ENCODE measurements around the gene CBFA2T2.
A peak's percentile ranks its signal among the peaks of the same experiment; 100 is the strongest.

Gene CBFA2T2

DNA sequence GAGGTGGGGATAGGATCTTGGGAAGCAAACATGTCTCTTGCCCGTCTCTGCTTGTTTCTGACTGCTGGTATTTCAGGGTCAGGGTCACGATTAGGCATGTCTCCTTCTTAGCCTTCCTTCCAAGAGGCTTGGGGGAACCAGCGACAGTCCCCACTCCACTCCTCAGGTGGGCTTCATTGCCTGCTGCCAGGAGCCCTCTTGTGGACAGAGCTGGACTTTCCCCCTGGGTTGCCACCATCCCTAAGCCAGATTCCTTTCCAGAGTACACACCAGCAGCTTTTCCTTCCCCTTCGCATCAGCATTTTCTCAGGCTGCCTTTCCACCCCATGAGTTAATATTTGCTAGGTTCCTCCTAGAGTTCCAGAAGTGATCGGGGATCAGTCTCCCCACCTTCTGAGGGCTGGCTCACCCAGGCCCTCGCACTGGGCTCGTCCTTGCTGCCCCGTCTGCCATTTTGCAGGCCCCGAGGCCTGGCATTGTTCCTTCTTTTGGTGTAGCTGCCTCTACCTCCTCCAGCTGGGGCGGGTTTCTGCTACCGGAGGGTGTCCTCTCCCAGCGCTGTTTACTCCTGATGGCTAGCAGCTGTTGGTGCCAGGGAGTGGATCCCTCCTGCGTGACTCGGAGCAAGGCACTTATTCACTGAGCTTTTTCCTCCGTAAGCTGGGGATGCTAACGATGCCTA lies 163.5 kb downstream of the CBFA2T2 start:
- peak; percentile 72 for DNase-seq (ENCODE audit: low spot score)

DNA sequence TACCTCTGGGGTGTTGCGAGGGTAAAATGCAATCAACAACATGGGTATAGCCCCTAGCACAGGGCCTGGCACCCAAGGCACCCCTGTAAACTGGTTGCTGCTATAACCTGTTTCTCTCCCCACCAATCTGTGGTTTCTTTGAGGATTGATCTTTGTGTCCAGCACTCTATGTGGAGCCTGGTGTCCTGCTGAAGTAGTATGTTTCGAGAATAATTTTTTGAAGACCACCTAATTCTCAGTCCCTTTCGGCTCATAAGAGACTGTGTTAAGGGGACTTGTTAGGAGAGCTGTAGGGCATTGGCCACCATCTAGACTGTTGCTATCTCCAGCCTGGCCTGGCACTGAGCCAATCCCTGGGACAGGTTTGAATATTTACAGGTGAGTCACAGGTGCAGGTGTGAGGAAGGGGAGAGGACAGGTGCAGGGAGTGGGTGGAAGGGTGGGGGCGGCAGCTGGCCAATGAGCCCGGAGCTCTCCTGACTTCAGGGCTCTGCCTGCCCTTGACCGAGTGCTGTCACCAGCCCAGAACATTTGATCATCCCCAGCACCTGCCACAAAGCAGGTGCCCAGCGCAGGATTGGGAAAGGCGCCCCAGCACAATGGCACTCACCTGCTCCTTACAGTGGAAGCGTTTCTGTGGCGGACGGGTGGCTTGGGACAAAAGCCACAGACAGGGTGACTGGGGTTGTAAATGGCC lies 164.2 kb downstream of the CBFA2T2 start:
- DNase-seq (ENCODE audit: low spot score): no peak

DNA sequence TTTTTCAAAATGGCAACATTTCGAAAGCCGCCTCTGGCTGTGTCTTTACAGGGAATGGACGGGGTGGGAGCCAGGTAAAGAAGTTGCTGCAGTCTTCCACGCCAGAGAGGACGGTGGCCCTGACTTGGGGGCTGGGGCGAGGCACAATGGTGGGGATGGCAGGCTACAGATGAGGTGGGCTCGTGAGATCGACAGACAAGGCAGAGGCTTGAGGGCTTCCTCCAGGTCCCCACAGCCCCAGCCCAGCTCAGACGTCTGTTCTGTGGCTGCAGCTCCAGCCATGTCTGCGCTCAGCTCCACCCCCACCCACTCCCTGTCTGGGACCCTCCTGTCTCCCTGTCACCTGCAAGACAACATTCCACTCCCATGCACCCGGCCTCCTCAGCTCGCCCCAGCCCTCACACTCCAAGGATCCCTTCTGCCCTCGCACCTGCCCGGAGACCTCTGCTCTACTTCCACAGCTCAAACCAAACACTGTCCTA lies 164.8 kb downstream of the CBFA2T2 start:
- no peak for DNase-seq (ENCODE audit: low spot score)

DNA sequence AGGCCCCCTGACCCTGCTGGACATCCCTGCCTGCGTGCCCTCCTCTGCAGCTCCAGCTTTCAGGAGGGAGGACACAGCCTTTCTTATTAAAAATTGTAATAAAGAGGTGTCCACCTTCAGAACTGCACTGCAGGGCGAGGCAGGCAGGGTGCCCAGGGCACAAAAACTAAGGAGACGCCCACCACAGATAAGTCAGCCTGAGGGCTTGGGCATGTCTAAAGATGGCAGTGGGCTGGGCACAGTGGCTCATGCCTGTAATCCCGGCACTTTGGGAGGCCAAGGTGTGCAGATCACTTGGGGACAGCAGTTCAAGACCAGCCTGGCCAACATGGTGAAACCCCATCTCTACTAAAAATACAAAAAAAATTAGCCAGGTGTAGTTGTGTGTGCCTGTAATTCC lies 165.3 kb downstream of the CBFA2T2 start:
- no peak for DNase-seq (ENCODE audit: low spot score)

DNA sequence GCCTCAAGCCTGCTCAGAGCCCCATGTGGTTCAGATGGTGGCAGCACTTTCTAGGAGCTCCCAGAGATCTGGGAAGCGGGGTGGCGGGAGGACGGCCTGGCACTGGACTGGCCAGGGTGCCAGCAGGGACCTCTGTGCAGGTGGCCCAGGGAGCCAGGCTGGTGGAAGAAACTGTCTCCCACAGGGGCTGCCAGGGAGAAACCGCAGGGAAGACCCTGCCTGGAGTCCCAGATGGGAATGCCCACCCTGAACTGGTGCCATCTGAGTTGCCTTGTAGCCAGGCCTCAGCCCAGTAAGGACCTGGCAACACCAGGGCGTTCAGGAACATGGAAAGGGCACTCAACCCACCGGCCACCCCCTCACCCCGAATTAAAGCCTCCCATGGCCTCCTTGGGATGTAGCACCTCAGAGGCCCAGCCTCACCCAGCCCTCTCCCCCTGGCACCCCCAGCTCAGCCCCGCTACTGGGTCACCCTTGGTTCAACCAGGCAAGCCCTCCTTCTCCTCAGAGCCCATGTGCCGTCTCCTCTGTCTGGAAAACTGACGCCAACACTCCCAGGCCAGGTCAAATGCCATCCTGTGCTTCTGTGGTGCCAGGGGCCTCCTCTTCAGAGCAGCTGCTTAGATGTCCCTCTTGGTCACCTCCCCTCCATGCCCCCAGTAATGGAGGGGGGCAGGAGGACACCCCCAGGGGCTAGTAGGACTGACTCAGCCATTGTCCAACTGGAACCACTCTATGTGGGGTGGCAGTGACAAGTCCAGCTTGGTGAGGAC lies 166.3 kb downstream of the CBFA2T2 start:
- no peak for DNase-seq (ENCODE audit: low spot score)

DNA sequence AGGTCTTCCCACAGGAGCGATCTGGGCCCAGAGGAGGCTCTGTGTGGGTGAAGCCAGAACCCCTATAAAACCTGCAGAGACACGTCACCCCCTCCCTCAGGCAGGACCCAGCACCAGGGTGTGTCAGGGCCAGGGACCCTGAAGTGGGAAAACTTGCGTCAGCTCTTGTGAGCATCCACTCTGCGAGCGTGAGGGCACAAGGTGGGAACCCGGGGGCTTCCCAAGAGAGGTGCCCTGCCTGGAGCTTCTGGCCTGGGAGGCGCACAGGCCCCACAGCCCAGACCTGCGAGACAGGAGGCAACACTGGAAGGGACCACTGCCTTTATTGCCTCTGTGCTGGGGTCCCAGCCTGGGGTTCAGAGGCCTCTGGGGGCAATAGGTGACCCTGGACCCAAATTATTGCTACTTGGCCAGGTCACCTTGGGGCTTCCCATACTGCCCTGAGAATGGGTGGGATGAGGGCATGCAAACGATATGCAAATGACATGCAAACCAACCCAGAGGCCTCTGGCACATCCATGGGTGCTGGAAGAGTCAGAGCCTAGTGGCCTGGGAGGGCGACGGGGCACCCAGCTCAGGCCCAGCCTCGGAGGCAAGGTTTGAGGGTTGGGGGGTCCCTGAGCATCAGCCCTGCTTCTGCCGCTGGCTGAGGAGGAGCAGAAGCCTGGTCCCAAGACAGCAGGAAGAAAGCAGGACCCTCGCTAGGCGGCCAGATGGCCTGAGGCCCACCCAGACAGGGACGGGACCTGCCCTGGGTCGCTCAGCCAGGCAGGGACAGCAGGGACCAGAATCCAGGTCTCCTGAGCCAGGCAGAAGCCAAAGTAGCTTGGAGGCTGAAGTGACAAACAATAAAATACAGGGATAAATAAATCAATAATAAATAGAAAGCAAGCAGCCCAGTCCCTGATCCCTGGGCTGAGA lies 167.1 kb downstream of the CBFA2T2 start:
- no peak for DNase-seq (ENCODE audit: low spot score)

DNA sequence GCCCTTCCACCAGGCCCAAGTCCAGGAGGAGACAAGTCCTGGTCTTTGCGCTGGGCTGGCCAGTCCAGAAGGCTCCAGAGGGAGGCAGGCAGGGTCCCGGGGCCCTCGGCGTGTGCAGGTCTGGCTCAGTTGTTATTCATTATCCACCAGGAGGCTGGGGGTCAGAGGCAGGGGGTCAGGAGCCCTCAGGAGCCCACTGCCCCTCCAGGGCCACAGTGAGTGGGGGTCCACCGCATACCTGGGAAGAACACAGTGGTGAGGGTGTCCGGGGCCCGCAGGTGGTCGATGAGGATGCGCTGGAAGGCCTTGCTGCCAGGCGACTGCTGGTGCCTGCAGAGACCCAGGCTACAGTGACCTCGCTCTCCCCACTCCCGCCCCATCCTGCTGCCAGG lies 167.8 kb downstream of the CBFA2T2 start:
- DNase-seq (ENCODE audit: low spot score): no peak

DNA sequence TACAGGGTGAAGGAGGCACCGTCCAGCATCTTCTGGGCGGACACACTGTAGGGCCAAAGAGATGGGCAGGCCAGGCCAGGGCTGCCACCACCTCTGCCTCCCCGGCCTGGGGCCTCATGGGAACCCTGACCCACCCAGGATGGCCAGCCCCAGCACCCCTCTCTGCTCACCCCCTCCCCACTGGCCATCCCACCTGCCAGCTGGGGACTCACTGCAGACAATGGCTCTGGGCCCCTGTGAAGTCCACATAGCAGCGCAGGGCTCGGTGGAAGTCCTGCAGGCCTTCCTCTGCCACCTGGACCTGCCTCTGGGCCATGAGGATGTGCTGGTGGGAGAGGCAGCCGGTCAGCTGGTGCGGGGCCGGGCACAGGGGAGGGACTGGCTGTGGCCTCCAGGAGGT lies 168.6 kb downstream of the CBFA2T2 start:
- DNase-seq (ENCODE audit: low spot score): no peak

DNA sequence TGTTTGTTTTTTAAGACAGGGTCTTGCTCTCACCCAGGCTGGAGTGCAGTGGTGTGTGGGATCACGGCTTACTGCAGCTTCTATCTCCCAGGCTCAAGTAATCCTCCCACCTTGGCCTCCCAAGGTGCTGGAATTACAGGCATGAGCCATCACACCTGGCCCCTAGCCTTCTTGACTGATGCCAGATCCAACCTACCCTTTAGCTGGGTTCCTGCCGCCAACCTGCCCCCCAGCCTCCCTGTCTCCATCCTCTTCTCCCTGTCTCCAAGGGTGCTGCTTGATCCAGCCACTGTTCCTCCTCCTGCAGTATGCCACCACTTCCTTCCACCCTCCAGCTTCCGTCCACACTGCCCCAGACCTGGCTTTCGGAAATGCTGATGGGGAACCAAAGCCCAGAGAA lies 169.0 kb downstream of the CBFA2T2 start:
- no peak for DNase-seq (ENCODE audit: low spot score)

DNA sequence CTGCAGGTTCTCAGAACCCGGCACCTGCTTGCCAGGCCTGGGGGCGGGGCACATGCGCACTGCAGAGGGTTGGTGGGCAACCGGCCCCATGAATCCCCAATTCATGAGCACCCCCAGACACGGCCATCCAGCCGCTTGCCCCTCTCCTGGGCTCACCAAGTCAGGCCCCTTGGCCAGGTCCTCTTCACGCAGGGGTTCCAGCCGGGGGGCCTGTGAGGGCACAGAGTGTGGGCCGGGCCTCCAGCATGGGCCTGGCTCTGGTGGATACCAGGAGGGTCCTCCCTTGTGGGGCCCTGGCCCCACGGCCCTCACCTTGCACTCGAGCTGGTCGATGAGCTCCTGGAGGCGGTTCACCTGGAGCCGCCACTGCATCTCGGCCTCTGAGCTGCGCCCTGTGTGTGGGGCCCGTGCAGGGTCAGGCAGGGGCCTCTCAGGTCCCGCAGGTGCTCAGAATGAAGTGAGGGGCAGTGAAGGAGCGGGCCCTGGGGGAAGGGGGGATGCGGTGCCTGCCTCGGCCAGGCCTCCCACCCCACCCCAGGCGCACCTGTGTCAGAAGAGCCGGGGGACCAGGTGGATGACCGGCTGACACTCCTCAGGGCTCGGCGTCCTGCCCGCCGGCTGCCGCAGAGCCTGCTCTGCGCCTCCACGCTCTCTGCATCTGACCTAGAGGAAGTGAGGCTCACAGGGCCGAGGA lies 169.6 kb downstream of the CBFA2T2 start:
- DNase-seq (ENCODE audit: low spot score): no peak

DNA sequence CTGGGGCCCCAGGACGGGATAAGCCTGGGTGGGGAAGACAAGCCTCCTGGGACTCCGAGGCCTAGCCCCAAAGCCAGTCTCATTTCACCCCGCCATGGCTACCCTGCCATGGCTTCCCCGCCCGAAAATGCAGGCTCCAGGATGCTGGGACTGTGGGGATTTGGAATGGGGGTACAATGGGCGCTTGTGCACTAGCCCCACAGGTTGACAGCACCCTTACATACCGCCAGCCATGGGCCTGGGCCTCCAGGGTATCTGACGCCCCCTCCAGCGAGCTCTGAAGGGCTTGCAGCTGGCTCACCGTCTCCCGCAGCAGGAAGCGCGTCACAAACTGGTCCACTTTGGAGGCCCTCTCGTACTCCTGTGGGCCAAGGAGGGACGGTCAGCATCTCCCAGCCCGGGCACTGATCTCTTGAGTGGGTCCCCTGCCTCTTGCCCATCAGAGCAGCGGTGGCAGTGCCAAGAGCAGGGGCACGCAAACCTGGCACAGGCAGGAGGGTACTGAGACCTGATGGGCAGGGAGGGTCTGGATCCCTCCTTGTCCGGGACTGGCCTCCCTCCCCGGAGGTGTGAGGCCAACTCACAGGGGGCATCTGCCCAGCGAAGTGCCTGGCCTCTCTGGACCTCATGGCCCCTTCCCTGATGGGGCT lies 170.3 kb downstream of the CBFA2T2 start:
- DNase-seq (ENCODE audit: low spot score): no peak

DNA sequence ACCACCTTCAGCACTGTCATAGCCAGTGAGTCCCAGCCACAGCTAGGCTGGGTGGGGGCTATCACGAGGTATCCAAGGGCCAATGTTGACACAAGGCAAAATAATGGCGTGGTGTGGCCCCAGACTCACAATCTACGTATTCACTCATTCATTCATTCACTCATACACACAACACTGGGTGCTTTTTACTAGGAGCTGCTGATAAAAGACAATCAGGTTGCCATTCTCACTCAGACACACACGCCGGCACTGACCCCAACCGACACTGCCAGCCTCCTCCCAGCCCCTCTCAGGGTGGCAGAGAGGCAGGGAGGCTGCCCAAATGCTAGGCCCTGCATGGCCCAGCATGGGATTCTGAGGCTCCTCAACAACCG lies 170.8 kb downstream of the CBFA2T2 start:
- no peak for DNase-seq (ENCODE audit: low spot score)

DNA sequence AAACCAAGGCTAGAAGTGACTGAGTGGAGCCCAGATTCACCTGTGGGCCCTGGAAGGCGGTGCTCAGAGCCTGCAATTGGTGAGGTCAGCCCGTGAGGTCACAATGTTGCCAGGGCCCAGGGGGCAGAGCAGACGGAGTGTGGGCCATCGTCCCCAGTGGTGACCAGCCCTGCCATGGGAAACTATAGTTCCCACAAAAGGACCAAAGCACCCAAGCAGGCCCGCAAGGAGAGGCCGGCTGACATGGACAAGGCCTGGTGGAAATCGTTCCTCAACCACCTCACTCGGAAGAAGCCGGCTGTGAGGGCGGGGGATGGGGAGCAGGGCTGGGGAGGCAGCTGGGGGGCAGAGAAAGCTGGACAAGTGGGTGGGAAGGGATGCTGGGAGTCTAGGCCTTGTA lies 172.3 kb downstream of the CBFA2T2 start, which contains the start of gene C20orf144:
TSS of gene C20orf144 (plus strand) at position 156 of the 400 bp plus-strand sequence. CDS start at position 175, 19 bp downstream.
- no peak for DNase-seq (ENCODE audit: low spot score)

DNA sequence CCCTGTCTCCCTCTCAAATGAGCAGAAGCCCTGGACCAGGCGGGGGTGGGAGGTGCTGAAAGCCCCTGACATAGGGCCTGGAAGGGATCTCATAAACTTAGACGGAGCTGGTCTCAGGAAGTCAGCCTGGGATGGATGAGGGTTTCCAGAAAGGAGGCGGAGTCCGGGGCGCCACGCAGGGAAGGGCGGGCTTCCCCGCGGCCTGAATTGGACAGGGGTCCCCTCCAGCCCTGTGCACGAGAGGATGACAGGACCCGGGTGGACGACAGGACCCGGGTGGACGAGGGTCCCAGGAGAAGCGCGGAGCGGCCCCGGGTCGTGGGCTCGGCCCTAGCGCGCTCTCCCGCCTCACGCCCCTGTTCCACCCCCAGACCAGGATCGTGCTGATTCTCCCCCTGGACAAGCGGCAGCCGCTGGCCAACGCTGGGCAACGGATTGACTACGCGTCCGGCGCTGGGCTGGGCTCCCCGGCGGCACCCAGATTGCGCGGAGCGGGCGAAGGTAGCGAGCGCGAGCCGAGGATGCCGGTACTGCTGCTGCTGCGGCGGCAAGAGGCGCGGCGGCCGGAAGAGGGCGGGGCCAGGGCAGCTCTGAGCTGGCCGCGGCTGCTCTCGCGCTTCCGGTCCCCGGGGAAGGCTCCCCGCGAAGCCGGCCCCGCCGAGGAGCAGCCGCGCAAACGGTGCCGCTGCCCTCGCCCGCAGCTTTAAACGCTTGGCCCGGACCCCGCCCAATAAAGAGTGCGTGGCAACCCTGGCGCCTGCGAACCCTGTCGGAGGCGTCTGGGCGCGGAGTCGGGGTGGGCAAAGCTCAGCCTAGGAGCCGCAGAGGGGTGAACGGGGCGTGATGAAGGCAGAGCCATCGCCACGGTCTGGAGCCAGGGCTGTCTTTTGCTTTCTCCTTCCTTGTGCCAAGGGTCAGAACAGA lies 173.5 kb downstream of the CBFA2T2 start:
- DNase-seq (ENCODE audit: low spot score): peak; percentile 58

DNA sequence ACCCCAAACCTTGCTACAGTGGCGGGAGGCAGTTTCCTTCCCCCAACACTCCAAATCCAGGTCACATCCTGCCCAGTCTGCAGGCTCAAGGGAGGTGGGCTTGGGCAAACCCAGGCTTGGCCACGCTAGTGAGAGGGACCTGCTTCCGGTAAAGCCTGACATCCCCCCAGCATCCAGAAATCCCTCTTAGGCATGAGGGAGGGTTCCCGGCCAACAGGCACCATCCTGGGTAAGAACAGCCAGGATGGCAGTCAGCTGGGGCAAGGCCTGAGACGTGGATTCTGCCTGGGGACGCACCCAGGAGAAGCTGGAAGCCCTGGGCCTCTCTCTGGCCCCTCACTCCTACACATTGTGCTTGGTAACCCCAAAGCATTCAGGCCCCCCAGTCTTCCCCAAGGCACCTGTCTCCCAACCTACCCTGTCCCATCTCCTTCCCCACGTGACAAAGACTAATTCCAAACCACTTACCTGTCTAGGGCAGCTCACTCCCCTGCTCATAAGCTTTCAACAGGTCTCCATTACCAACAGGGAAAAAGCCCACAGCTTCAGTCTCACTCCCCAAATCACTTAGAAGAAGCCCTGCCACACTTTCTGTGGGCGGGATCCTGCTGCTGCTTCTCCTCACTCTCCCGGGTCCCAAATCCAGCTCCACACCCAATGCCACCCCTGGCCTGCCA lies 174.3 kb downstream of the CBFA2T2 start:
- DNase-seq (ENCODE audit: low spot score): no peak

DNA sequence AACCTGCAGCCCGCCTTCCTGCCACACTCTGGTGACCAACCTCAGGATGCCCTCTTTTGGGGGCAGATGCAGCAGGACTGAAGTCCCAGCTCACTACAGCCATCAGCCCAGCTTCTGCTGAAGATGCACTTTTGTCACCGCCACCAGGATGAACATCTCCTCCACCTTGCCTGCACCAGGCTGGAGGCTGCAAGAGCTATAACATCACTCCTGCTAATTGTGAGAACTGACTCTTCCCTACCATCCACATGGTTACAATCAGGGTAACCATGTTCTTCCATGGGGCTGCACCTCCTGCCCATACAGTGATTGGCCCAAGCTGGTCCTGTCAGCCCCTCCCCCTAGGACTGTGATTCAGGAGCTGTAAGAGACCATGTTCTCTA lies 174.9 kb downstream of the CBFA2T2 start:
- peak; percentile 45 for DNase-seq (ENCODE audit: low spot score)

DNA sequence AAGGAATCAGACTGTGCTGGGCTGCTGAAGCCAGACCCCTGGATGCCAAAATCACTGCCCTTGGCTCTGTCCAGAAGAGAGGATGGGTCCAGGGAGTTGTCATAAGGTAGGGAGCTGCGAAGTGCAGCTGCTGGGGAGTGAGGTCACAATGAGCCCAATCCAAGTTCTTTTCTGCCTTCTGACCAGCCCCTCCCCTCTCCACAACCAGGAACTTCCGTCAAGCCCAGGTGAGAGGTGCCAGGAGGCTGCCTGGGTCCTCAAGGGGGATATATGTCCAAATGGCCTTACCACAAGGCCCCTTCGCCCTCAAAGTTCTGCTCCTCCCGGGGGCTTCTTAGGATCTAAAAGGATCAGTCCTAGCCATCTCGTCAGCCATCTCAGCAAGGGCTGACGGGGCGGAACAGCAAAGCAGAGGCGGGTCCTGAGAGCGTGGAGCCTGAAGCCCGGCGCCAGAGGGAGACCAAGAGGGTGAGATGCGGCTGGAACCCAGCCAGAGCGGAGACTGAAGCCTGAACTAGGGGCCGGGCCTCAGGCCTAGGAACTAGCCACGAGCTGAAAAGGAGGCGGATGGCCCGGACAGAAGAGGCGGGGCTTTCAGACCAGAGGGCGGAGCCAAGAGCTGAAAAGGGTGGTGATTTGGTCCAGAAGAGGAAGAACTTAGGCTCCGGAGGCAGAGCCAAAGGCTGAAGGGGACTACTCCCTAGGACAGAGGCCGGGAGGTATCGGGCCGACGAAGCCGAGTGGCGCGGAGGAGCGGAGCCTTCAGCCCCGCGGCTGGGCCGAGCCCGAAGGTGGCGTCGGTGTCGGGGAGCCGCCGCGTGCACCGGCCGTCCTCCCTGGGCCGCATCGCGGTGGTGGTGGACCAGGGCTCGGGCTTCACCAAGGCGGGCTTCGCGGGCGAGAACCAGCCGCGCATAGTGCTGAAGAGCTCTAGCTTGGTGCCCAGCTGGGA lies 176.7 kb downstream of the CBFA2T2 start, which contains the start of gene ACTL10:
TSS of gene ACTL10 (plus strand) at position 651 of the 952 bp plus-strand sequence. CDS start 555 bp downstream, outside the sequence.
- peak; percentile 73 for DNase-seq (ENCODE audit: low spot score)

DNA sequence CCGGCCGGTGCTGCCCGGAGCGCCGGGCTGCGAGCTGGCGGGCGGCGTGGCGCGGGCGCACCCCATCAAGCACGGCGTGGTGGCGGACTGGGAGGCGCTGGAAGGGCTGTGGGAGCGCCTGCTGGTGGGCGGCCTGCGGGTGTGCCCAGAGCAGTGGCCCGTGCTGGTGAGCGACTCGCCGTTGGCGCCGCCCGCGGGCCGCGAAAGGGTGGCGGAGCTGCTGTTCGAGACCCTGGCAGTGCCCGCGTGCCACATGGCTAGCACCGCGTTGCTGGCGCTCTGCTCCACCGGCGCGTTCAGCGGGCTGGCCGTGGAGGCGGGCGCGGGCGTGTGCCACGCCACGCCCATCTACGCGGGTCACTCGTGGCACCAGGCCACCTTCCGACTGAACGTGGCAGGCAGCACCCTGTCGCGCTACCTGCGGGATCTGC lies 177.4 kb downstream of the CBFA2T2 start:
- DNase-seq (ENCODE audit: low spot score): no peak
